Panc1 (cell line): ENCODE data around the gene LMCD1. TPM values are rescaled to one million over a fixed set of nuclear protein-coding genes. Genes with fewer than 3 reads are reported as not detected.

Source experiments
- ATAC-seq: fragments of 200-7000 bp; cut with Tn5 transposase; 2 replicates; pipeline ENCODE4 v1.9.1; 2020; ENCODE audit warnings: mild to moderate bottlenecking, moderate library complexity
- BruUV-seq: library from RNA; stranded (reverse); fragments of 400-500 nt; replicated peaks from 2 replicates; lab custom pipeline; 2021; lab: Mats Ljungman, UMichigan
- CTCF ChIA-PET: fragments of 300-600 bp; sonication (Branson Sonifier 250); formaldehyde crosslinking; loops from one replicate; lab custom pipeline; 2022; ENCODE audit warnings: antibody characterized with exemption; lab: Charles Lee
- POLR2A ChIA-PET: fragments of 300-600 bp; sonication (Branson Sonifier 250); formaldehyde crosslinking; loops from one replicate; lab custom pipeline; 2022; ENCODE audit warnings: antibody characterized with exemption; lab: Charles Lee
- DNase-seq: peaks from one replicate; pipeline ENCODE4 v3.0.0-alpha.2; 2010; ENCODE audit warnings: low read depth, low spot score
- H3K27ac ChIP-seq: 2 replicates; pipeline ENCODE4 v1.5.1; 2011; ENCODE audit warnings: mild to moderate bottlenecking, low read length, inconsistent platforms
- H3K27me3 ChIP-seq: fragments of 200-500 bp; sonication (Bioruptor generic); 2 replicates; pipeline ENCODE4 v1.6.0; 2014; ENCODE audit warnings: low read length, inconsistent platforms; ENCODE audit not compliant: control insufficient read depth, insufficient read depth
- H3K36me3 ChIP-seq: fragments of 200-500 bp; sonication (Bioruptor generic); 2 replicates; pipeline ENCODE4 v1.5.1; 2014; ENCODE audit warnings: inconsistent platforms, mild to moderate bottlenecking, low read length, moderate library complexity; ENCODE audit not compliant: control insufficient read depth, insufficient read depth
- H3K4me1 ChIP-seq: 2 replicates; pipeline ENCODE4 v1.5.1; 2011; ENCODE audit warnings: inconsistent platforms, mild to moderate bottlenecking, low read length, moderate library complexity; ENCODE audit not compliant: control insufficient read depth, insufficient read depth
- H3K4me3 ChIP-seq, 2 experiments: 2 replicates each; pipeline ENCODE4 v1.5.1; 2011 to 2012; ENCODE audit warnings: low read depth in 2 of 2, low read length in 2 of 2, mild to moderate bottlenecking in 2 of 2, inconsistent platforms in 1 of 2, moderate library complexity in 1 of 2
- H3K9me3 ChIP-seq: fragments of 200-500 bp; sonication (Bioruptor generic); 2 replicates; pipeline ENCODE4 v1.5.1; 2014; ENCODE audit warnings: low read depth, mild to moderate bottlenecking, inconsistent platforms, low read length, moderate library complexity; ENCODE audit not compliant: control insufficient read depth, insufficient read depth
- POLR2AphosphoS5 ChIP-seq: IDR thresholded peaks from 2 replicates; pipeline ENCODE4 v1.6.1; 2012; ENCODE audit warnings: mild to moderate bottlenecking, low read depth, low read length, moderate library complexity
- SIN3A ChIP-seq: IDR thresholded peaks from 2 replicates; pipeline ENCODE4 v1.6.1; 2012; ENCODE audit warnings: low read depth, mild to moderate bottlenecking, low read length, moderate library complexity, borderline replicate concordance; ENCODE audit not compliant: insufficient read depth
- TCF7L2 ChIP-seq: IDR thresholded peaks from 2 replicates; pipeline ENCODE4 v1.6.1; 2011; ENCODE audit warnings: mild to moderate bottlenecking, low read depth, low read length, inconsistent platforms
- in situ Hi-C: cut with HindIII; loops from 2 replicates; pipeline ENCODE4 v1.10.0; 2016; ENCODE audit warnings: low sequenced_read_pairs, low pct_unique_long_range_greater_than_20kb
- intact Hi-C: fragments of 100-400 bp; cut with micrococcal nuclease; formaldehyde crosslinking; loops from one replicate; pipeline ENCODE4 v1.10.0; 2022; ENCODE audit not compliant: unreplicated experiment
- total RNA-seq: library from RNA; stranded (reverse); gene quantifications from one replicate; pipeline ENCODE4 v1.2.1, GENCODE V29; 2021; ENCODE audit not compliant: unreplicated experiment
- TF ChIP-seq, protein P1 (sequence below), 2 experiments: IDR thresholded peaks; 2 replicates each; pipeline ENCODE4 v1.6.1; 2011 to 2012; ENCODE audit warnings: low read depth in 2 of 2, control low read depth in 1 of 2, low read length in 1 of 2, mild to moderate bottlenecking in 1 of 2, moderate library complexity in 1 of 2; ENCODE audit not compliant: insufficient read depth in 1 of 2
- TF ChIP-seq, protein P2 (sequence below): fragments of 450-650 bp; IDR thresholded peaks from 2 replicates; pipeline ENCODE4 v1.5.1; 2017; ENCODE audit warnings: mild to moderate bottlenecking

The LMCD1 gene
- total RNA-seq, 1 experiment from 2014 or later: 24.8 TPM

DNA sequence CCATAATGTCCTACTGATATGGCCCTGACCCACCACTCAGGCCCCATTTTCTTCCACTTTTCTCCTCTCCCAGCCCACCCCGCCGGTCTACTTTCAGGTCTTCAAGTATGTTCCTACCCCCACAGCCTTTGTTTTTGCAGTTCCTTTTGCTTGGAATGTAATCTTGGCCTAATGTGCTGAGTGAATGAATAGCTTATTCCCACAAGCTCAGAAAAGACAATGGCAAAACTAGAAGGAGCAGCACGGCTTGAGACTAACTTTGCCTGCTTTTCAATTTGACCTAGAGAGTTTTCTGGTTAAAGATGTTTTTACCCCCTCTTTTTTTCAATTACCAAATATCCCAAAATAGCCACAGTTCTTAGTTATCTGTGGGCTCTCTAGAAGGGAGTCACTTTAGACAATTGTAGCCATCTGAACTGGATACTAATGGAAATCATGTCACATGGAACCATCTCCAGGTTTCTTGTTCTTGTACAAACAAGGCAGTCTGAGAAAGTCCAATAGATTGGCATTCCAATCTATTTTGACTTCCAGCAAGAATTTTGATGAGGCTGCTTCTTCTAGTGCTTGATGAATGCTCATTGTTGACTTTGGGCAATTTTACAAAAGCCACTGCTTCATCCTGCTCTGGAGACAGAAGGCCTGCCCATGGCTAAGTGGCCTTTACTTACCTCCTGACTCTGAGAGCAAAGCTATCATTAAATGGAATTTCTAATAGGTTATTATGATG, 16.3 kb upstream of the LMCD1 start:
- Histone ChIP-seq H3K27me3 (no peaks in the 10 kb centered on the region), H3K4me1 (no peaks in the 10 kb centered on the region), H3K36me3 (no peaks in the 10 kb centered on the region), H3K9me3 (no peaks in the 10 kb centered on the region), H3K4me3 (no peak overlapping the region), H3K27ac (no peak overlapping the region)
- POLR2A ChIA-PET: no interaction called here
- in situ Hi-C loops: no loop called here
- intact Hi-C loops: no loop called here
- DNase-seq: no peak
- ATAC-seq: no peak
- BruUV-seq: no TSS peak
- CTCF ChIA-PET: no interaction called here
- TF ChIP-seq POLR2AphosphoS5 (no peak), SIN3A (no peak), TCF7L2 (no peak)
- TF ChIP-seq, protein P1, sequence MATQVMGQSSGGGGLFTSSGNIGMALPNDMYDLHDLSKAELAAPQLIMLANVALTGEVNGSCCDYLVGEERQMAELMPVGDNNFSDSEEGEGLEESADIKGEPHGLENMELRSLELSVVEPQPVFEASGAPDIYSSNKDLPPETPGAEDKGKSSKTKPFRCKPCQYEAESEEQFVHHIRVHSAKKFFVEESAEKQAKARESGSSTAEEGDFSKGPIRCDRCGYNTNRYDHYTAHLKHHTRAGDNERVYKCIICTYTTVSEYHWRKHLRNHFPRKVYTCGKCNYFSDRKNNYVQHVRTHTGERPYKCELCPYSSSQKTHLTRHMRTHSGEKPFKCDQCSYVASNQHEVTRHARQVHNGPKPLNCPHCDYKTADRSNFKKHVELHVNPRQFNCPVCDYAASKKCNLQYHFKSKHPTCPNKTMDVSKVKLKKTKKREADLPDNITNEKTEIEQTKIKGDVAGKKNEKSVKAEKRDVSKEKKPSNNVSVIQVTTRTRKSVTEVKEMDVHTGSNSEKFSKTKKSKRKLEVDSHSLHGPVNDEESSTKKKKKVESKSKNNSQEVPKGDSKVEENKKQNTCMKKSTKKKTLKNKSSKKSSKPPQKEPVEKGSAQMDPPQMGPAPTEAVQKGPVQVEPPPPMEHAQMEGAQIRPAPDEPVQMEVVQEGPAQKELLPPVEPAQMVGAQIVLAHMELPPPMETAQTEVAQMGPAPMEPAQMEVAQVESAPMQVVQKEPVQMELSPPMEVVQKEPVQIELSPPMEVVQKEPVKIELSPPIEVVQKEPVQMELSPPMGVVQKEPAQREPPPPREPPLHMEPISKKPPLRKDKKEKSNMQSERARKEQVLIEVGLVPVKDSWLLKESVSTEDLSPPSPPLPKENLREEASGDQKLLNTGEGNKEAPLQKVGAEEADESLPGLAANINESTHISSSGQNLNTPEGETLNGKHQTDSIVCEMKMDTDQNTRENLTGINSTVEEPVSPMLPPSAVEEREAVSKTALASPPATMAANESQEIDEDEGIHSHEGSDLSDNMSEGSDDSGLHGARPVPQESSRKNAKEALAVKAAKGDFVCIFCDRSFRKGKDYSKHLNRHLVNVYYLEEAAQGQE (IDR thresholded peaks at IDR 0.05; ENCODE audit: insufficient read depth in 1 of 2, low read depth in 2 of 2, low read length in 1 of 2): no peak
- TF ChIP-seq, protein P2, sequence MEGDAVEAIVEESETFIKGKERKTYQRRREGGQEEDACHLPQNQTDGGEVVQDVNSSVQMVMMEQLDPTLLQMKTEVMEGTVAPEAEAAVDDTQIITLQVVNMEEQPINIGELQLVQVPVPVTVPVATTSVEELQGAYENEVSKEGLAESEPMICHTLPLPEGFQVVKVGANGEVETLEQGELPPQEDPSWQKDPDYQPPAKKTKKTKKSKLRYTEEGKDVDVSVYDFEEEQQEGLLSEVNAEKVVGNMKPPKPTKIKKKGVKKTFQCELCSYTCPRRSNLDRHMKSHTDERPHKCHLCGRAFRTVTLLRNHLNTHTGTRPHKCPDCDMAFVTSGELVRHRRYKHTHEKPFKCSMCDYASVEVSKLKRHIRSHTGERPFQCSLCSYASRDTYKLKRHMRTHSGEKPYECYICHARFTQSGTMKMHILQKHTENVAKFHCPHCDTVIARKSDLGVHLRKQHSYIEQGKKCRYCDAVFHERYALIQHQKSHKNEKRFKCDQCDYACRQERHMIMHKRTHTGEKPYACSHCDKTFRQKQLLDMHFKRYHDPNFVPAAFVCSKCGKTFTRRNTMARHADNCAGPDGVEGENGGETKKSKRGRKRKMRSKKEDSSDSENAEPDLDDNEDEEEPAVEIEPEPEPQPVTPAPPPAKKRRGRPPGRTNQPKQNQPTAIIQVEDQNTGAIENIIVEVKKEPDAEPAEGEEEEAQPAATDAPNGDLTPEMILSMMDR: no peak

DNA sequence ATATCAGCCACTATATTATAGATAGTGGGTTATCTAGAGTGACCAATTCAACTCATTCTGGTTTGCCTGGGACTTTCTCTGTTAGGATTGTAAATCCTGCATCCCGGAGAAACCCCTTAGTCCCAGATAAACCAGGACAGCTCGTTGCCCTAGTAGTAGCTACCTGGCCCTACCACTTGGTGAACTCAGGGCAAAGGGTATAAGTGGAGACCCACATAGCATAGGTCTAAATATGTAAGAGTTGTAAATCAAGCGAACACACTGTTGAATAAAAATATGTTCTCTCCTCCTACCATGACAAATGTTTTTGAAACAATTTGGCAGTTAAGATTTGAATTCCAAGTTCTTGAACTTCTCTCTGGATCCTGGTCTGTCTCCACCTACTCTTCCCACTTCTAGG, 15.7 kb upstream of the LMCD1 start:
- TF ChIP-seq POLR2AphosphoS5: no peak
- TF ChIP-seq, protein P2: no peak
- no peak for TF ChIP-seq TCF7L2
- TF ChIP-seq SIN3A: no peak
- TF ChIP-seq, protein P1 (IDR thresholded peaks at IDR 0.05; ENCODE audit: insufficient read depth in 1 of 2, low read depth in 2 of 2, low read length in 1 of 2): no peak
- Histone ChIP-seq H3K4me1 (no peaks in the 10 kb centered on the region), H3K4me3 (no peak overlapping the region), H3K36me3 (no peaks in the 10 kb centered on the region), H3K27me3 (no peaks in the 10 kb centered on the region), H3K9me3 (no peaks in the 10 kb centered on the region), H3K27ac (no peak overlapping the region)
- ATAC-seq (no peak), DNase-seq (no peak)
- in situ Hi-C loops: no loop called here
- intact Hi-C loops: no loop called here
- BruUV-seq: no TSS peak
- ChIA-PET POLR2A (no interaction called here), CTCF (no interaction called here)
